Fibroblast of pulmonary artery (primary cell): Measurements from ENCODE around the gene DHX29.

Experiments
- DNase-seq: peaks from one replicate; pipeline ENCODE4 v3.0.0-alpha.2; 2010; ENCODE audit warnings: low read depth
- H3K4me3 ChIP-seq: replicated peaks from 2 replicates; pipeline ENCODE4 v1.5.1; 2011; ENCODE audit warnings: low read depth, mild to moderate bottlenecking, control low read depth, low read length, moderate library complexity
- TF ChIP-seq, protein P1 (sequence below): IDR thresholded peaks from 2 replicates; pipeline ENCODE4 v1.5.1; 2011; ENCODE audit warnings: mild to moderate bottlenecking, control low read depth, low read length, inconsistent platforms; ENCODE audit errors: missing control alignments

DHX29 gene

DNA sequence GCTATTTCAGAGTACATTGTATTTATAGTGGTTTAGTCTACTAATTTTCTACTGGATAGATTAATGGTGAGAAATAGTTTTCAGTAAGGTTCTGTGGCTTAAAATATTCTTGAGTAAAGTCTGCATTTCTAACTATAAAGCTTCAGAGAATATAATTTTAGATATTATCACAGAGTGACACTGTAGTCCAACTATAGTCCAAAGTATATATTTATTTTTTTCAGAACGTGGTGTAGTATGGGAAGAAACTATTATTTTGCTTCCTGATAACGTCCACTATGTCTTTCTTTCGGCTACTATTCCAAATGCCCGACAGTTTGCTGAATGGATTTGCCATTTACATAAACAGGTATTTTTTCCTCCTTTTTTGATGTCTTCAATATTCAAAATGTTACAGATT is 35.6 kb upstream of the DHX29 start:
- no peak overlapping the region for H3K4me3 ChIP-seq
- TF ChIP-seq, protein P1, sequence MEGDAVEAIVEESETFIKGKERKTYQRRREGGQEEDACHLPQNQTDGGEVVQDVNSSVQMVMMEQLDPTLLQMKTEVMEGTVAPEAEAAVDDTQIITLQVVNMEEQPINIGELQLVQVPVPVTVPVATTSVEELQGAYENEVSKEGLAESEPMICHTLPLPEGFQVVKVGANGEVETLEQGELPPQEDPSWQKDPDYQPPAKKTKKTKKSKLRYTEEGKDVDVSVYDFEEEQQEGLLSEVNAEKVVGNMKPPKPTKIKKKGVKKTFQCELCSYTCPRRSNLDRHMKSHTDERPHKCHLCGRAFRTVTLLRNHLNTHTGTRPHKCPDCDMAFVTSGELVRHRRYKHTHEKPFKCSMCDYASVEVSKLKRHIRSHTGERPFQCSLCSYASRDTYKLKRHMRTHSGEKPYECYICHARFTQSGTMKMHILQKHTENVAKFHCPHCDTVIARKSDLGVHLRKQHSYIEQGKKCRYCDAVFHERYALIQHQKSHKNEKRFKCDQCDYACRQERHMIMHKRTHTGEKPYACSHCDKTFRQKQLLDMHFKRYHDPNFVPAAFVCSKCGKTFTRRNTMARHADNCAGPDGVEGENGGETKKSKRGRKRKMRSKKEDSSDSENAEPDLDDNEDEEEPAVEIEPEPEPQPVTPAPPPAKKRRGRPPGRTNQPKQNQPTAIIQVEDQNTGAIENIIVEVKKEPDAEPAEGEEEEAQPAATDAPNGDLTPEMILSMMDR: no peak
- no peak for DNase-seq

DNA sequence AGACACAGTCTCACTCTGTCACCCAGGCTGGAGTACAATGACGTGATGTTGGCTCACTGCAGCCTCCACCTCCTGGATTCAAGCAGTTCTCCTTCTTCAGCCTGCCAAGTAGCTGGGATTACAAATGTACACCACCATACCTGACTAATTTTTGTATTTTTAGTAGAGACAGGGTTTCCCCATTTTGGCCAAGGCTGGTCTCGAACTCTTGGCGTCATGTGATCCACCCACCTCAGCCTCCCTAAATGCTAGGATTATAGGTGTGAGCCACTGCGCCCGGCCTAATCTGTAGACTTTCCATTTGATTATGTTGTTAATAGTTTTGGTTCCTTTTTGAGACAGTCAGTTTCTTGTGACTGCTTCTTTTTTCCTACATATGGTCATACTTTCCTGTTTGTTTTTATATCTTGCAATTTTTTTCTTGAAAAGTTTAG is 31.3 kb upstream of the DHX29 start:
- no peak overlapping the region for H3K4me3 ChIP-seq
- DNase-seq: no peak
- TF ChIP-seq, protein P1: no peak

DNA sequence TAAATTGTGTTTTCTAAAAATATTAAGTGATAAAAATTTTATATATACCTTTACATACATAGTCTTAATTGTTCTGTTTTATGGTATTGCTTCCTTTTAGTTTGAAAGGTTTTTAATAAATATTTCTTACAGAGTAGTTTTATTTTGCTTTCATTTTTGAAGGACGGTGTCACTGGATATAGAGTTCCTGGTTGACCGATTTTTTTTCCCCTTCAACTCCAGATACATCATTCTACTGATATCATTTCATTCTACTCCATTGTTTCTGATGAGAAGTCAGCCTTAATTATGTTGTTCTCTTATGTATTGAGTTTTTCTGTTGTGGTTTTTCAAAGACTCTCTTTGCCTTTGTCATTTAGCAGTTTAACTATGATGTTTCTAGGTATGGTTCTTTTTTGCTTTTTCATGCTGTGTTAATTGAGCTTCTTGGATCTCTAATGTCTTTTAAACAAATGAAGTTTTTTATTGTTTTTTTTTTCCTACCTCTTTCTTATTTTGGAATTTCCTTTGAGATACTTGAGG is 30.7 kb upstream of the DHX29 start:
- DNase-seq: no peak
- TF ChIP-seq, protein P1: no peak
- no peak overlapping the region for H3K4me3 ChIP-seq

DNA sequence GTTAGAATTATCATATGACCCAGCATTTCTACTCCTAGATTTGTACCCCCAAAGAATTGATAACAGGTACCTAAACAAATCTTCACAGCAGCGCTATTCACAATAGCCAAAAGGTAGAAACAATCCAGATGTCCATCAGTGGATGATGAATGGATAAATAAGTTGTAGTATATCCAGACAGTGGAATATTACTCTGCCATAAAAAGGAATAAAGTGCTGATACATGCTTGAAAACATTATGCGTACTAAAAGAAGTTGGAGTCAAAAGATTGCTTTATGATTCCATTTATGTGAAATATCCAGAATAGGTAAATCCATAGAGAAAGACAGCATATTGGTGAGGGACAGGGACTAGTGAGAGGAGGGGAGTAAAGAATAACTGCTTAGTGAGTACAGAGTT is 26.3 kb upstream of the DHX29 start:
- no peak for DNase-seq
- H3K4me3 ChIP-seq: no peak overlapping the region
- TF ChIP-seq, protein P1: no peak

DNA sequence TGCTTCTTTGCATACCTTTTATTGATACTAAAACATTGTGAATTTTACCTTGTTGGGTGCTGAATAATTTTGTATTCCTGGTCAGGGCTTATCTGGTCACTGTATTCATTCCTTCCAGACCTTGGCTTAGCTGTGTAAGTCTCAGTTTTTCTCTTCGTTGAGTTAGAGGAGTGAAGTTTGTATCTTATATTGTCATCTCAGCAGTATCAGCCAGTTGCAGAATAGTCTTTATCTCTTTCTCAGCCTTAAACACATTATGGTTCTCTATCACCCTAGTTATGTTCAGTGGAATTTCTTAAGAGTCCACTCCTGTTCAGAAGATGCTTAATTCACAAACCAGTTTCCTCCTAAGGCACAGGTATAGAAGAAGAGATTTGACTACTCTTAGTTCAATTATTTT is 25.5 kb upstream of the DHX29 start:
- no peak overlapping the region for H3K4me3 ChIP-seq
- TF ChIP-seq, protein P1: no peak
- no peak for DNase-seq

DNA sequence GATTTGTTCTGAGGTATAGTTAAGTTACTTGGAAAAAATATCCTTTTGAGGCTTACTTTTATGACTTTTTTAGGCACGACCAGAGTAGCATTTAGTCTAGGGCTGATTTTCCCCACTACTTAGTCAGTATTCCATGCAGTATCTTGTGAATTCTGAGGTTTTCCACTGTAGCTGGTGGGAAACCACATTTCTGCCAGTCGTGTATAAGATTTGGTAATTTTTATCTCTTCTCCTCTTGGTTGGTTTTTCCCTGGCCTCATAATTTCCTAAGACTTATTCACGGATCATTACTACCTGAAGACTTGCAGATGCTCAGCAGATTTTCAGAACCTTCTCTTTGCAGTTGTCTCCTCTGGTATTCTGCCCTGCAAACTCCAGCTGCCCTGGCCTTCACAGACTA is 23.8 kb upstream of the DHX29 start:
- TF ChIP-seq, protein P1: no peak
- DNase-seq: no peak

DNA sequence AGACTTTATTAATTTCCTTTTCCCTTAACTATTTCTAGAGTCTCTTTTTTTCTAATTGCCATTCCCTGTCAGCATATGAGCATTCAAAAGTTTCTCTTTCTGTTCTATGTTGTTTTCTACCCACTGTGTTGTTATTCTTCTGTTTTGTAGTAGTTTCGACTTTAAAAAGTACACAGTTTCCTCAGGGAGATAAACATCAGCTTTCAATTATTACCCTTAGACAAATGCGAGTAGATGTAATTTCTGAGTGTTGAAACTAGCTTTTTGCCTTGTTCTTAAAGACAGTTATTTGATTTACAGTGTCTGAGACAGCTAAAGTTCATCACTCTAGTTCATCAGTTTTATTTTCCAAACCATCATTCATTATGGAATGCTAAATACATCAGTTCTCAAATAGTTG is 19.8 kb upstream of the DHX29 start:
- TF ChIP-seq, protein P1: no peak
- no peak overlapping the region for H3K4me3 ChIP-seq
- DNase-seq: no peak

More for the DNA sequence above, 23.8 kb upstream of the DHX29 start:
- no peak overlapping the region for H3K4me3 ChIP-seq
